ENCODE results near the gene RAB6A. TPM values are rescaled to one million over a fixed set of nuclear protein-coding genes. Genes with fewer than 3 reads are reported as not detected.

RAB6A gene
- total and polyA plus RNA-seq, 2 donors (not counting 3 experiments of a cell fraction or from before 2014, with no cell fraction given): 45.0 to 130 TPM

- CTCF ChIA-PET: no interaction called here
- DNase-seq (ENCODE audit: low read depth, low spot score): no peak
- TF ChIP-seq POLR2AphosphoS5 (IDR thresholded peaks at IDR 0.05; ENCODE audit: insufficient read depth, low read depth, low read length) (no peak), MYC (IDR thresholded peaks at IDR 0.05; ENCODE audit: low read depth, low read length) (no peak), FOS (IDR thresholded peaks at IDR 0.05; ENCODE audit: borderline replicate concordance, insufficient read depth, low read length) (no peak), POLR2A (IDR thresholded peaks at IDR 0.05; ENCODE audit: low read depth, low read length) (no peak)
- H4K20me1 ChIP-seq (replicated peaks; ENCODE audit: control insufficient read depth, extremely low read depth, insufficient read depth, low read length): no peaks in the 10 kb centered on the region
- intact Hi-C loops (cut with micrococcal nuclease): no loop called here
- H3K9ac ChIP-seq (replicated peaks; ENCODE audit: extremely low read depth, insufficient read depth, low read length): no peak overlapping the region
- no peaks in the 10 kb centered on the region for H3K27me3 ChIP-seq (ENCODE audit: control insufficient read depth in 2 of 2, insufficient read depth in 2 of 2, low read length in 2 of 2)
- no peak for FAIRE-seq
- H3K9me1 ChIP-seq (replicated peaks; ENCODE audit: control insufficient read depth, extremely low read depth, insufficient read depth, low read length): no peaks in the 10 kb centered on the region
- H3K36me3 ChIP-seq (ENCODE audit: control insufficient read depth in 2 of 2, extremely low read depth in 1 of 2, insufficient read depth in 2 of 2, low read length in 2 of 2): no peaks in the 10 kb centered on the region
- H3K79me2 ChIP-seq (ENCODE audit: control insufficient read depth, insufficient read depth, low read length): peaks cover under 1% of the 10 kb centered on the region
- no peak overlapping the region for H3K27ac ChIP-seq (ENCODE audit: insufficient read depth, low read depth, low read length)
- H3K4me1 ChIP-seq (ENCODE audit: control insufficient read depth, extremely low read depth, insufficient read depth, low read length): peaks cover 7% of the 10 kb centered on the region
- H3K4me3 ChIP-seq (replicated peaks in 1 of 3; ENCODE audit: insufficient read depth in 1 of 3, low read depth in 1 of 3, low read length in 3 of 3): no peak overlapping the region
- no peaks in the 10 kb centered on the region for H3K9me3 ChIP-seq (replicated peaks; ENCODE audit: control insufficient read depth, insufficient read depth, low read length)
- H3K4me2 ChIP-seq (ENCODE audit: insufficient read depth, low read length): no peak overlapping the region
- POLR2A ChIA-PET: no interaction called here
- no TSS peak for BruUV-seq (replicated peaks)
- dilution Hi-C loops (cut with MboI; ENCODE audit: extremely low pct_ligation_motif_present, low sequenced_read_pairs): no loop called here
- no peak overlapping the region for H2AFZ ChIP-seq (ENCODE audit: low read depth, low read length)
Measured at GRCh38 chr11:73783483-73784020, 22.7 kb upstream of the RAB6A start.

GRCh38 chr11:73781303-73781702 lies 20.4 kb upstream of the RAB6A start:
- no peak overlapping the region for H3K9ac ChIP-seq (replicated peaks; ENCODE audit: extremely low read depth, insufficient read depth, low read length)
- ChIA-PET CTCF (no interaction called here), POLR2A (no interaction called here)
- H3K4me1 ChIP-seq (ENCODE audit: control insufficient read depth, extremely low read depth, insufficient read depth, low read length): peaks cover 4% of the 10 kb centered on the region
- FAIRE-seq (no peak), DNase-seq (ENCODE audit: low read depth, low spot score) (no peak)
- no peaks in the 10 kb centered on the region for H3K9me1 ChIP-seq (replicated peaks; ENCODE audit: control insufficient read depth, extremely low read depth, insufficient read depth, low read length)
- no peak overlapping the region for H3K4me3 ChIP-seq (replicated peaks in 1 of 3; ENCODE audit: insufficient read depth in 1 of 3, low read depth in 1 of 3, low read length in 3 of 3)
- no peak overlapping the region for H3K4me2 ChIP-seq (ENCODE audit: insufficient read depth, low read length)
- no peaks in the 10 kb centered on the region for H3K9me3 ChIP-seq (replicated peaks; ENCODE audit: control insufficient read depth, insufficient read depth, low read length)
- H4K20me1 ChIP-seq (replicated peaks; ENCODE audit: control insufficient read depth, extremely low read depth, insufficient read depth, low read length): no peaks in the 10 kb centered on the region
- dilution Hi-C loops (cut with MboI; ENCODE audit: extremely low pct_ligation_motif_present, low sequenced_read_pairs): no loop called here
- BruUV-seq (replicated peaks): no TSS peak
- no peak overlapping the region for H2AFZ ChIP-seq (ENCODE audit: low read depth, low read length)
- TF ChIP-seq POLR2AphosphoS5 (IDR thresholded peaks at IDR 0.05; ENCODE audit: insufficient read depth, low read depth, low read length): no peak
- no peak for TF ChIP-seq MYC (IDR thresholded peaks at IDR 0.05; ENCODE audit: low read depth, low read length)
- TF ChIP-seq FOS (IDR thresholded peaks at IDR 0.05; ENCODE audit: borderline replicate concordance, insufficient read depth, low read length): no peak
- no peak for TF ChIP-seq MAX (IDR thresholded peaks at IDR 0.05; ENCODE audit: insufficient read depth, insufficient read length)
- TF ChIP-seq EZH2 (IDR thresholded peaks at IDR 0.05; ENCODE audit: borderline replicate concordance, low read depth, low read length, severe bottlenecking): no peak
- no peak for TF ChIP-seq POLR2A (IDR thresholded peaks at IDR 0.05; ENCODE audit: low read depth, low read length)
- TF ChIP-seq GATA2 (IDR thresholded peaks at IDR 0.05; ENCODE audit: insufficient read depth, insufficient read length, low read depth, low read length): no peak
- no peaks in the 10 kb centered on the region for H3K79me2 ChIP-seq (ENCODE audit: control insufficient read depth, insufficient read depth, low read length)
- H3K27ac ChIP-seq (ENCODE audit: insufficient read depth, low read depth, low read length): no peak overlapping the region
- intact Hi-C loops (cut with micrococcal nuclease): no loop called here
- no peaks in the 10 kb centered on the region for H3K36me3 ChIP-seq (ENCODE audit: control insufficient read depth in 2 of 2, extremely low read depth in 1 of 2, insufficient read depth in 2 of 2, low read length in 2 of 2)
- H3K27me3 ChIP-seq (ENCODE audit: control insufficient read depth in 2 of 2, insufficient read depth in 2 of 2, low read length in 2 of 2): no peaks in the 10 kb centered on the region
